ENCODE results near the gene ASH1L. TPM values are rescaled to one million over a fixed set of nuclear protein-coding genes. Genes with fewer than 3 reads are reported as not detected.
"Not testable (repeated sequence)": the region's sequence is repeated elsewhere in the genome, so short reads cannot be mapped to it uniquely, and the experiment has no call there.

Gene ASH1L
- total RNA-seq, 1 donor from 2014 or later = 51.5 TPM

- H3K4me3 Mint-ChIP-seq (ENCODE audit: unreplicated experiment) = no peak overlapping the region
- no peaks in the 10 kb centered on the region for H3K9me3 Mint-ChIP-seq (ENCODE audit: unreplicated experiment)
- no peaks in the 10 kb centered on the region for H3K27me3 Mint-ChIP-seq (ENCODE audit: unreplicated experiment)
- peaks cover 8% of the 10 kb centered on the region for H3K4me1 Mint-ChIP-seq (ENCODE audit: unreplicated experiment)
- H3K27ac Mint-ChIP-seq (ENCODE audit: unreplicated experiment) = no peak overlapping the region
- H3K36me3 Mint-ChIP-seq (ENCODE audit: unreplicated experiment) = peaks cover 23% of the 10 kb centered on the region
- no peak for DNase-seq (ENCODE audit: extremely low spot score, unreplicated experiment)
- TF ChIP-seq, protein P1, sequence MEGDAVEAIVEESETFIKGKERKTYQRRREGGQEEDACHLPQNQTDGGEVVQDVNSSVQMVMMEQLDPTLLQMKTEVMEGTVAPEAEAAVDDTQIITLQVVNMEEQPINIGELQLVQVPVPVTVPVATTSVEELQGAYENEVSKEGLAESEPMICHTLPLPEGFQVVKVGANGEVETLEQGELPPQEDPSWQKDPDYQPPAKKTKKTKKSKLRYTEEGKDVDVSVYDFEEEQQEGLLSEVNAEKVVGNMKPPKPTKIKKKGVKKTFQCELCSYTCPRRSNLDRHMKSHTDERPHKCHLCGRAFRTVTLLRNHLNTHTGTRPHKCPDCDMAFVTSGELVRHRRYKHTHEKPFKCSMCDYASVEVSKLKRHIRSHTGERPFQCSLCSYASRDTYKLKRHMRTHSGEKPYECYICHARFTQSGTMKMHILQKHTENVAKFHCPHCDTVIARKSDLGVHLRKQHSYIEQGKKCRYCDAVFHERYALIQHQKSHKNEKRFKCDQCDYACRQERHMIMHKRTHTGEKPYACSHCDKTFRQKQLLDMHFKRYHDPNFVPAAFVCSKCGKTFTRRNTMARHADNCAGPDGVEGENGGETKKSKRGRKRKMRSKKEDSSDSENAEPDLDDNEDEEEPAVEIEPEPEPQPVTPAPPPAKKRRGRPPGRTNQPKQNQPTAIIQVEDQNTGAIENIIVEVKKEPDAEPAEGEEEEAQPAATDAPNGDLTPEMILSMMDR (IDR thresholded peaks at IDR 0.05) = no peak
Observed at GRCh38 chr1:155329980-155330598, 232.5 kb downstream of the ASH1L start.

GRCh38 chr1:155328856-155329255 lies 233.7 kb downstream of the ASH1L start:
- H3K36me3 Mint-ChIP-seq (ENCODE audit: unreplicated experiment) = peaks cover 19% of the 10 kb centered on the region
- not testable (repeated sequence) for H3K4me3 Mint-ChIP-seq (ENCODE audit: unreplicated experiment); H3K27me3 Mint-ChIP-seq (ENCODE audit: unreplicated experiment); DNase-seq (ENCODE audit: extremely low spot score, unreplicated experiment); H3K27ac Mint-ChIP-seq (ENCODE audit: unreplicated experiment); H3K4me1 Mint-ChIP-seq (ENCODE audit: unreplicated experiment); H3K9me3 Mint-ChIP-seq (ENCODE audit: unreplicated experiment)

- Mint-ChIP-seq H3K27me3 (ENCODE audit: unreplicated experiment) (no peaks in the 10 kb centered on the region), H3K36me3 (ENCODE audit: unreplicated experiment) (peaks cover 15% of the 10 kb centered on the region), H3K4me1 (ENCODE audit: unreplicated experiment) (peaks cover 8% of the 10 kb centered on the region), H3K27ac (ENCODE audit: unreplicated experiment) (no peak overlapping the region), H3K9me3 (ENCODE audit: unreplicated experiment) (no peaks in the 10 kb centered on the region), H3K4me3 (ENCODE audit: unreplicated experiment) (no peak overlapping the region)
- DNase-seq (ENCODE audit: extremely low spot score, unreplicated experiment) = no peak
- TF ChIP-seq, protein P1 (IDR thresholded peaks at IDR 0.05) = no peak
Observed at GRCh38 chr1:155327981-155328380, 234.6 kb downstream of the ASH1L start.

DNA sequence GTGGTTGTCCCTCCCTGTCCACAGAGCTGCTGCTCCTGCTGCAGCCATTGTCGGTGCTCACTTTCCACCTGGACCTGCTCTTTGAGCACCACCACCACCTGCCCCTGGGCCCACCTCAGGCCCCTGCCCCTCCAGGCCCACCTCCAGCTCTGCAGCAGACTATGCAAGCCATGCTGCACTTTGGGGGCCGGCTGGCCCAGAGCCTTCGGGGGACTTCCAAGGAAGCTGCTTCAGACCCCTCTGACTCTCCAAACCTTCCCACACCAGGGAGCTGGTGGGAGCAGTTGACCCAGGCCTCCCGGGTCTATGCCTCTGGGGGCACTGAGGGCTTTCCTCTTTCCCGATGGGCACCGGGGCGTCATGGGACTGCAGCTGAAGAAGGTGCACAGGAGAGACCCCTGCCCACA lies 236.0 kb downstream of the ASH1L start:
- TF ChIP-seq, protein P1 (IDR thresholded peaks at IDR 0.05) = no peak
- no peaks in the 10 kb centered on the region for H3K27me3 Mint-ChIP-seq (ENCODE audit: unreplicated experiment)
- H3K27ac Mint-ChIP-seq (ENCODE audit: unreplicated experiment) = no peak overlapping the region
- no peak overlapping the region for H3K4me3 Mint-ChIP-seq (ENCODE audit: unreplicated experiment)
- H3K36me3 Mint-ChIP-seq (ENCODE audit: unreplicated experiment) = peaks cover 15% of the 10 kb centered on the region
- peaks cover 17% of the 10 kb centered on the region for H3K4me1 Mint-ChIP-seq (ENCODE audit: unreplicated experiment)
- no peak for DNase-seq (ENCODE audit: extremely low spot score, unreplicated experiment)
- H3K9me3 Mint-ChIP-seq (ENCODE audit: unreplicated experiment) = no peaks in the 10 kb centered on the region

DNA sequence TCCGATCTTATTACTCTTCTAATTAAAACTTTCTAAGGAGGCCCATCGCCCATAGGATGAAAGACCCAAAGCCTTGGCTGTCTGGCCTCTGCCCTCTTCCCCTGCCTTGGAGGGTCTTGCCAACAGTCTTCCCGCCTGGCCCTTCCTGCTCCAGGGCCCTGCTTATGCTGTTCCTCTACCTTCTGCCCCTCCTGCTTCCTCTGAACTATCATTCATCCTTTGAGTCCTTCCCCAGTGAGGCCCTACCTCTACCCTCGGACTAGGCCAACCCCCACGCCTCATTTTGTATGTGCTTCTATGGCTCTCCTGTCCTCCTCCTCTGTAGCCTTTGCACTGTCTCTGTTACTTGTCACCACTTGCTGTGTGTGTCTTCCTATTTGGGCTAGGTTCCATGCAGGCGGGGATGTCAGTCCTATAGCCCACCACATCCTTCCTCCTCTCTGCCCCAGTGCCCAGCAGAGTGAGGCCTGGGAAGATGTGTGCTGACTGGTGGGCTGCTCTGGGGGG lies 236.5 kb downstream of the ASH1L start:
- Mint-ChIP-seq H3K27ac (ENCODE audit: unreplicated experiment) (peak overlapping the region; percentile 70), H3K36me3 (ENCODE audit: unreplicated experiment) (peaks cover 13% of the 10 kb centered on the region), H3K27me3 (ENCODE audit: unreplicated experiment) (no peaks in the 10 kb centered on the region), H3K4me3 (ENCODE audit: unreplicated experiment) (peak overlapping the region; percentile 86), H3K9me3 (ENCODE audit: unreplicated experiment) (no peaks in the 10 kb centered on the region), H3K4me1 (ENCODE audit: unreplicated experiment) (peaks cover 23% of the 10 kb centered on the region)
- no peak for DNase-seq (ENCODE audit: extremely low spot score, unreplicated experiment)
- TF ChIP-seq, protein P1 (IDR thresholded peaks at IDR 0.05) = no peak

Measured in osteocyte (in vitro differentiated cells).